ENCODE results near the gene EFCAB6.

The EFCAB6 gene

DNA sequence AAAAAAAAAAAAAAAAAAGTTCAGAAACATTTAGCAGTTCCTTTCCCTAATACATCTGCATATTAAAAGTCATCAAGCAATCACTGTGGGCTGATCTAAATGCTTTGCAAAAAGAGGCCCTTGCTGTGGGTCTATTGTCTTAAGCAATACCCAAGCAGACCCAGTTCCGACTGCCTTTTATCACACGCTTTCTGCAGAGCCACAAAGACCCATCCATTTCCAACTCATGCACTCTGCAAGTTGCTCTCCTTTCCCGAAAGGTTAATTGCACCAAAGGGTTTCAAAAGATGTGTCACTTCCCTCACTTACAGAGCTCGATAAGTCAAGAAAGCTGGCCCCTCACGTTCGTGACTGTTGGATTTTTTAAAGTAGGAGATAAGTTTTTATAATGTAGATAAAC, 261.4 kb downstream of the EFCAB6 start:
- DNase-seq (ENCODE audit: low read depth in 3 of 3), result no peak

- DNase-seq (ENCODE audit: low read depth in 3 of 3), result no peak
Observed at GRCh38 chr22:43550024-43550620, 262.0 kb downstream of the EFCAB6 start.

DNA sequence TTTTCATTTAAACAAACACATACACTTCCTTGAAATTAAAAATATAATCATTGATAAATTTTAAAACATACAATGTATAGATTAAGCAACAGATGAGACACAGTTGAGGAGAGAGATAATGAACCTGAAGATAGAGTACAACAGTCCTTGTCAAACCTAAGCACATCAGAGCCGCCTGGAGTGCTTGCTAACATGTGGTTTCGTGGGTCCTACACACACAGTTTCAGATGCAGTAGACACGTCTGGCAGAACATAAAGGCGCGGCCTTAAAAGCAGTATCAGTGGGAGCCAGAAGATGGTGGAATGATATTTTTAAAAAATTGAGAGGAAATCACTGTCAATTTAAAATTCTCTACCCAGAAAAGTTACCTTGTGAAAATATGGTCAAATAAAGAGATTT, 265.9 kb downstream of the EFCAB6 start:
- DNase-seq (ENCODE audit: low read depth in 3 of 3), result no peak

DNA sequence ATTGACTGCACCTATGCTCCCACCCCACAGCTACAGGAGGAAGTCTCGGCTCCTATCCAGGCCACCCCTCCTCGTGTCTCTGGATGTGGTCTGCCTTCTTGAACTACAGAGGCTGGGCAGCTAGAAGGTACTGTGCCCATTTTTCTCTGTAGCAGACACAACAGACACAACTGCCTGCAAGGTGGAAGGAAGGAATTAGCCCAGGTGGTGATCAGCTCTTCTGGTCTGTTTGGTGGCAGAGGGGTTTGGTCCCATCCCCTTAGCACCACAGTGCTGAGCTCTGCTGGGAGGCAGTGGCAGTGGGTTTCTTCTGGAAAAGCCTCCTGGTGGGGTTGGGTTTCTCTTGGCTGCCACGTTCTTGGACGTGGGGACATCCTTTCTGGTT, 267.8 kb downstream of the EFCAB6 start:
- no peak for DNase-seq (ENCODE audit: low read depth in 3 of 3)

DNA sequence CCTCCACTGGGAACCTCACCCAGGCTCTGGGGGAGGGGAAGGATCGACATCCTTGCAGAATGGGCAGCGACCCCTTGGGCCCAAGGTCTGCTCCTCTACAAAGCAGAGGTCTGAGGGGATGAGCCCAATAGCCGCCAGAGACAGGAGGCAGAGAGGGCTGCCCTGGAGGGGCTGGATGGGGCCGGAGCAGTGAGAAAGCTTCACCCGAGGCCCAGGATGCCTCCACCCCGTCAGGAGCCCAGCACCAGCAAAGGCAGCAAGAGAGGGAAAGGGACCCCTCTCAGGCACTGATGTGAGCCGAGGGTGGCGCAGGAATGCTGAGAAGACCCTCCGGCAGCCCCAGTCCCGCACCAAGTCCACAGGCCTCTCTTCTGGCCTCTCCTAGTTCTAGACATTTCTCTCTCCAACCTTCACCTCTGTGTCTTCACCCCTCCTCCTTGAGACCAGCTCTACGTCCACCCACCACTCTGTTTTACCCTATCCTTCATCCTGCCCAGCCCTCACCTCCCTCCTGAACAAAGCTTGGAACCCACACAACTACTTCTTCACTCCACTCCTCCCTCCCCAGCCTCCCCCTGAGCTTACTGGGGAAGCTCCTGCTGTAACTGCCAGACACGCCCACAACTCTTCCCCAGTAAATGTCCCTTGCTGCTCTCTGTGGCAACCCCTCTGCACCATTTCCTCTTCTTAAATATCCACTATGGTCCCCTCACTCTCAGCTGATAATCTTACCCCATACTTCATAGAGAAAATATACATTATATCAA, 268.4 kb downstream of the EFCAB6 start:
- no peak for DNase-seq (ENCODE audit: low read depth in 3 of 3)

- DNase-seq (ENCODE audit: low read depth in 3 of 3), result no peak
Observed at GRCh38 chr22:43542681-43543521, 269.2 kb downstream of the EFCAB6 start.

DNA sequence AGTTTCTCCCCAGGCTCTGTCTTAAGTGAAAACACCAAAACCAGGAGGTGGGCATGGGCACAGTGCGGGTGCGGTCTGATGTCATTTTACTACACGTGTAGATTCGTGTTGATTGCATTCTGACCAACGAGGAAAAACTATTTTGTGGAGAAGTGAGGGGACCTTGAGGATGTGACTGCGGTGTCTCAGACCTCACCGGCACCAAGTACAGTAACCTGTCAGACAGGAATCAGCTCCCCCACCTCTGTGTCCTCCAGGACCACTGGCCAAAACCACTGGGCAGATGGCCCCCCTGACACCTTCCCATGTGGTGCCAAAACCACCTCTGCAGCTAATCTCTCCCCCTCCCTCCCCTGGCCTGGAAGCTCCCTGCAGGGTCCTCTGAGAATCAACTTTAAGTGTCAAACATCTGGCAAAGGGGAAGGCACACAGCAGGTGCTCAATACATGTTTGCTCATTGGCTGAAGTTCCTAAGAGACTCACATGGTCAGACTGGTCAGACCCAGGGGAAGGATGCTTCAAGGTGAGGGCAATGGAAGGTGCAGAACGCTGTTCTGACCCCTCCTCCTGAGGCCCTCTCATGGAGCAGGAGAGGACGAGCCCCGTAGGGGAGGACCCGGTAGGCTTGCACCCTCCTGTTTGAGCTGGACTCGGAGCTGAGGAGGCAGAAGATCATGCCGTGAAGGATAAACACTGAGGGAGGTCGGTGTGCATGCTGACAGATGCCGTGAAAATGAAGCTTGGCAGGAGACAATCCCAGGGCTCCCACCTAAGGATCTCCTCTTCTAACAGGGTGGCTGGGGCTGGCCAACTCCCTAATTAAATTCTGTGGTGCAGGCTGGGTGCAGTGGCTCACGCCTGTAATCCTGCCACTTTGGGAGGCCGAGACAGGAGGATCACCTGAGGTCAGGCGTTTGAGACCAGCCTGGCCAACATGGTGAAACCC, 270.4 kb downstream of the EFCAB6 start:
- DNase-seq (ENCODE audit: low read depth in 3 of 3), result no peak

- DNase-seq (ENCODE audit: low read depth in 3 of 3), result no peak
Observed at GRCh38 chr22:43541022-43541421, 271.1 kb downstream of the EFCAB6 start.

- no peak for DNase-seq (ENCODE audit: low read depth in 3 of 3)
Observed at GRCh38 chr22:43540529-43540923, 271.6 kb downstream of the EFCAB6 start.

- DNase-seq (ENCODE audit: low read depth in 3 of 3), result no peak
Observed at GRCh38 chr22:43539572-43540528, 272.3 kb downstream of the EFCAB6 start.

GRCh38 chr22:43537019-43537585, 275.0 kb downstream of the EFCAB6 start:
- DNase-seq (ENCODE audit: low read depth in 3 of 3), result no peak

- no peak for DNase-seq (ENCODE audit: low read depth in 3 of 3)
Observed at GRCh38 chr22:43535741-43536140, 276.4 kb downstream of the EFCAB6 start.

GRCh38 chr22:43535336-43535735, 276.8 kb downstream of the EFCAB6 start:
- DNase-seq (ENCODE audit: low read depth in 3 of 3), result no peak

- DNase-seq (ENCODE audit: low read depth in 3 of 3), result no peak
Observed at GRCh38 chr22:43534916-43535315, 277.2 kb downstream of the EFCAB6 start.

DNA sequence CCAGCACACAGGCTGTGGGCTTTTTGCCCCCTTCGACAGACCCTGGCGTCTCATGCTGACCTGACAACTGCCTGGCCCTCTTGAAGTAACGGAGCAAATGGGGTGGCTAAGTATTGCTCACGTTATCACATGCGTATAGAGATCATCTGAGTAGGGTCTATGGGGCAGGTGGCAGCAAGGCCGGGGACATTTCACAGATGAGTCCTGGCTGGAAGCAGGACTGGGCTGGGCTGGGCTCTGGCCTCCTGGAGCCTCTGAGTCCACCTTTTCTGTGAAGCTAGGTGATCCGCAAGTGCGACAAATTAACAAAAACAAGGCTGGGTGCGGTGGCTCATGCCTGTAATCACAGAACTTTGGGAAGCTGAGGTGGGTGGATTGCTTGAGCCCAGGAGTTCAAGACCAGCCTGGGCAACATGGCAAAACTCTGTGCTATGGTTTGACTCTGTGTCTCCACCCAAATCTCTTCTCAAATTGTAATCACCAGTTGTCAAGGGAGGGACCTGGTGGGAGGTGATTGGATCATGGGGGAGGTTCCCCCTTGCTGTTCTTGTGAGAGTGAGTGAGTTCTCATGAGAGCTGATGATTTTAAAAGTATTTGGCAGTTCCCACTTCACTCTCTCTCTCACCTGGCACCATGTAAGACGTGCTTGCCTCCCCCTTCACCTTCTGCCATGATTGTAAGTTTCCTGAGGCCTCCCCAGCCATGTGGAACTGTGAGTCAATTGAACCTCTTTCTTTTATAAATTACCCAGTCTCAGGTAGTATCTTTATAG, 278.3 kb downstream of the EFCAB6 start:
- no peak for DNase-seq (ENCODE audit: low read depth in 3 of 3)

GRCh38 chr22:43533156-43533530, 279.0 kb downstream of the EFCAB6 start:
- no peak for DNase-seq (ENCODE audit: low read depth in 3 of 3)

DNA sequence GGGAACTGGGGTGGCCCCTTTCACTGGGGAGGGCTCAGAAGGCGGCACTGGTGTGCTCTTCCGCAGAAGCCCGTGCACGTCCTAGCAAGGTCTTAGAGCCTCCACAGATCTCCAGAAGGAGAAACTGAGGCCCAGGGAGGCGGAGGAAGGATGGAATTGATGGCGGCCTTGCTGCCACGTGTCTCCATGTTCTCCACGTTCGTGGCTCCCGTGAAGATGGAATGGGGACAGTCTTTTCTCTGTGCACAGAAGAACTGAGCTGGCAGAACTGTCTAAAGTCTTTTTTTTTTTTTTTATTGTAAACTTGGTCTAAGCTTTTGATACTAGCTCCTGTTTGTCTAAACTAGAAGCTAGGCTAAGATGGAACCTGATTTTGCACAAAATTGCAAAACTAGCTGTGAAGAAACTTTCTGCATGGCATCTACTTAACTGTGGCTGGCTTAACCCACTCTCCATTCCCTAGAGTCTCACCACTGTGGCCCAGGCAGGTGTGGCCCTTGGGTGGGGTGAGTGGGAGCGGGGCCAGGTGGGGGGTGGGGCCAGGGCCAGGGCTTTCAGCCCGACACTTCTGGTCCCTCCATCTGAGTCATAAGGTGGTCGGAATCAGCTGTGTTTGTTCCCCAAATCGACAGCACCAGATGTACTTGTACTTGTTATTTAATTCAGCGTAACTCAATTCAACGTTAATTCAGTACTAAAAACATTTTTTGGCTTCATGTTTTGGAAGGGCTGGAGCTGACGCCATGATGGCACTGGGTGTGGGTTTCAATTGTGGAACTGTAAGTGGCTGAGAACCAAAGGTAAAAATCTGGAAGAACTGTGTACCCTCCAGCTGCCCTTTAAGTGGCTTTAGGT, 279.6 kb downstream of the EFCAB6 start:
- DNase-seq (ENCODE audit: low read depth in 3 of 3), result no peak

GRCh38 chr22:43531651-43532050, 280.5 kb downstream of the EFCAB6 start:
- DNase-seq (ENCODE audit: low read depth in 3 of 3), result no peak

Measured in stimulated activated CD4-positive, alpha-beta T cell treated with anti-CD3 and anti-CD28 coated beads, TNF-alpha, amount 100 ng/mL, for 24 hours (primary cell).